Measurements from ENCODE around the gene LMBR1.

LMBR1 gene

GRCh38 chr7:156682928-156683327, 210.1 kb downstream of the LMBR1 start:
- DNase-seq, result no peak

- no peak for DNase-seq
Measured at GRCh38 chr7:156680281-156680680, 212.7 kb downstream of the LMBR1 start.

- DNase-seq, result no peak
Measured at GRCh38 chr7:156677374-156678054, 215.5 kb downstream of the LMBR1 start.

GRCh38 chr7:156676263-156676662, 216.7 kb downstream of the LMBR1 start:
- DNase-seq, result no peak

- no peak for DNase-seq
Measured at GRCh38 chr7:156675721-156676120, 217.3 kb downstream of the LMBR1 start.

- DNase-seq, result no peak
Measured at GRCh38 chr7:156673902-156674301, 219.1 kb downstream of the LMBR1 start.

GRCh38 chr7:156673454-156673853, 219.5 kb downstream of the LMBR1 start:
- DNase-seq, result no peak

GRCh38 chr7:156669035-156669828, 223.8 kb downstream of the LMBR1 start:
- no peak for DNase-seq

- DNase-seq, result no peak
Measured at GRCh38 chr7:156668130-156668741, 224.7 kb downstream of the LMBR1 start.

DNA sequence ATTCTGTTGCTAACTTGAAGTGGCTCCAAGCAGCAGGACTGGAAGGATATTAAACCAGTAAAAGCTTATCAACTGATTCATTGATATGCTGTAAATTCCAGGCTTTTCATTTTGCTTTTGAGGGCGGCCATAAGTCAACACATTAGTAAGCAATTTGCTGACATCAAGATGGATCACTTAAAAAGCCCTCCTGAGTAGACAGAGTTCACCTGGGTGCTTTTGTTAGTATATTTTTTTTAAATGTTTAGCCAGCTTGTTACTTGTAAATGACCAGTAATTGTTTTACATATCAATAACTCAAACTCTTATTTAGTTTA, 225.9 kb downstream of the LMBR1 start:
- DNase-seq, result no peak

DNA sequence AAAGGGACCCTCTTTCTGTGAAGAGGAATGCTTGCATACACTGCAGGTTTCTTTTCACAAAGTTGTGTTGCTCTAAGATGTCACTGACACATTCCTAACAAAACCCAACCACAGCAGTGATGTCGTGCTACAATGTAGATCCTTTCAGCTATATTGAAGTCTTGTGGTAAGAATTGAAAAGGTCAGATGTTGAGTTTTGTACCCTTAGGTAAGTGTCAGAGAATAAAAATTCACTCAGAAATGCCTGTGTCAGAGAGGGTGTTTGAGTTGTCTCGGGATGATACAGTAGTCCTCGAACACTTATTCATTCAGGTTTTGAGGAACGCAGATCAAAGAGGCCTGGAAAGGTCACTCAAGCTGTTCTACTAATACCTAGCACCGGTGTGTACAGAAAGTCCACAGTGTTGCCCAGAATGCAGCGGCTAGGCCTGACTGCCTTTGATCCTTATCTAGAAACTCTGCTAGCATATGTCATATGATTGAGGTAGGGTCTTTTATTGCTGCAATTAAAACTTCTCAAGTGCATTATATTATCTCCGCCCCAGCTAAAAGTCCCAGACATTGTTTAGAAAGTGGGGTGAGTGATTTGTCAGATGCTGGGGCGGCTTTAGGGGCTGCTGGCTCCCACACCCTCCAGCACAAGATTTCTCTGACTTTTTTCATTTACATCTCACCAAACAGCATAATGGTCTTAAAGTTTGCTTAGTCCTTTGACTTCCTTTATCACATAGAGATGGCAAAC, 226.4 kb downstream of the LMBR1 start:
- DNase-seq, result no peak

- no peak for DNase-seq
Measured at GRCh38 chr7:156665101-156665500, 227.9 kb downstream of the LMBR1 start.

DNA sequence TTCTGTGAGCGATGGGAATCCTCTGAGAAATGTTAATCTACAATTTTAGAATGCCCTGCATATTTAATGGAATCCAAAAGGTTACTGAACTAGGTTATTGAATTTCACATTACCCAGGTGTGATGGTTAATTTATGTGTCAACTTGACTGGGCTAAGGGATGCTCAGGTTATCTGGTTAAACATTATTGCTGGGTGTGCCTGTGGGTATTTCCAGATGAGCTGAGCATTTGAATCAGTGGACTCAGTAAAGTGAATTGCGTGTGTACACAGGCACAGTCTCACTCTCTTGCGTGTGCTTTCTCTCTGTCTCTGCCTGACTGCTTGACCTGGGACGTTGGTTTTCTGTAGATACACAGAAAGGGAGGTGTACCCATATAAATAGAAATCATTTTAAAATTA, 230.7 kb downstream of the LMBR1 start:
- DNase-seq, result no peak

GRCh38 chr7:156661637-156662036, 231.3 kb downstream of the LMBR1 start:
- DNase-seq, result no peak

DNA sequence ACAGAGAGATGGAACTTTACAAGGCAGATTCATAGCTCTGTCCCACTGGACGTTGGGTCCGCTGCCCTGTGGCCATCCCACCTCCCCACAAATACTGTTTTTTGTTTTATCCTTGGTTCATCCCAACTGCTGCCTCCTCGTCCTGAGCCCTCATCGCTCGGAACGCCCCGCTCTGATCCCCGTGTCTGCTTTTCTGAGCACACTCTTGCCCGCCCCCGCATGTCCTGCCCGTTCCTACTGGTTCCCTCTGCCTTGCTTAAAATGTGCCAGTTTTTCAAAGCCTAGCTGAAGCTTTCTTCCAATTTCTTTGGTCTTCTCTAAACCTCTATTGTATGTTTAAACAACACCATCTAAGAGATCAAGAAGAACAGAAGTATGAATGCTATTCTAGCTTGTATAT, 233.0 kb downstream of the LMBR1 start:
- DNase-seq, result no peak

DNA sequence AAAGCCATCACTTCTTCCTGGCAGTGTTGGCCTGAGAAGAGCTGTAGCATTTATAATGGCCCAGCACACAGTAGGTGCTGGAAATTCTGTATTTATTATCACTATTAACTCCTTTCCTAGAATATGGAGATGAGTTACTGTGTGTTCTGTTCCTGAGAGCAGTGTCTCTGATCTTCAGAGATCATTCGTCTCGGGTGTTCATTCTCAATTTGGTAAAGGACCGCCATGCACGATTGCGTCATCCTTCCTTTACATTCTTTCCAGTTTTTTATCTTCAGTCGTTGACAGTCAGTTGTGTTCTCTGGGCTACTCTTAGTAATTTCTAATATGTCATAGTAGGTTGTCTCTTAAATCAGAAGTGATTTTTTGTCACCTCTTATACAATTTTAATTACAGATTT, 233.8 kb downstream of the LMBR1 start:
- DNase-seq, result no peak

DNA sequence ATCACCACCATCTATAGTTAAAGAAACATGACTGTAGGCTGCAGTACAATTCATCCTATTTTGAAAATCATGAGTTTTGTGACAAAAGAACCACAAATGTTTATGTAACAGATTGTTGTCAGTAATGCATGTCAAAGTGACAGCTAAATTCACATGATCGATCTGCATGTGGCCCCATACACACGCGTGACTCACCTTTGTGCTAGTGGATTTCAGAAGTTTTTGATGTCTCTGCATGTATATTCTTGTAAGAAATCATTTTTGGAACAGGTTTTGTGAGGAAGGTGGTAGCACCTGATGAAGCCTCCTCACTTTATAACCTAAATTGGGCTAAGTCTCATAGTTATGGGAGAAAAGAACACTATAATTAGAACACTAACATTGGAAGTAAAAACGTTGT, 235.3 kb downstream of the LMBR1 start:
- no peak for DNase-seq

DNA sequence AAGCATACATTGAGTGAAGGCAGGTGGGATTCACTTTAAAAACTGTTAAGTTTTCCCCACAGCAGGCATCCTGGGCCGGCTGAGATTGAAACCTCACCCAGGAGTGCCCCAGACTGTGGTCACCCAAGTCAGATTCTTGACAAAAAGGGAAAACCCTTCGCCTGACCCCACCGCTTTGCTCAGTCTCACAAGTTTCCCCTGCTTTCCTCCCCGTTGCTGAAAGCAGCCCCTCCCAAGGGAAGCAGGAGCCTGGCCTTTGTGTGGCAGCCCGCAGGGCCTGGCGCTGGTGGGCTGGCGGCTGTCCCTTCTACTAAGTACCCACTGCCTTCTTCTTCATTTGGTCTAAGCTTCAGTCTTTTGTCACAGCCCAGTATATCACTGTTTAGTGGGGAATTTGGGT, 236.4 kb downstream of the LMBR1 start:
- no peak for DNase-seq

DNA sequence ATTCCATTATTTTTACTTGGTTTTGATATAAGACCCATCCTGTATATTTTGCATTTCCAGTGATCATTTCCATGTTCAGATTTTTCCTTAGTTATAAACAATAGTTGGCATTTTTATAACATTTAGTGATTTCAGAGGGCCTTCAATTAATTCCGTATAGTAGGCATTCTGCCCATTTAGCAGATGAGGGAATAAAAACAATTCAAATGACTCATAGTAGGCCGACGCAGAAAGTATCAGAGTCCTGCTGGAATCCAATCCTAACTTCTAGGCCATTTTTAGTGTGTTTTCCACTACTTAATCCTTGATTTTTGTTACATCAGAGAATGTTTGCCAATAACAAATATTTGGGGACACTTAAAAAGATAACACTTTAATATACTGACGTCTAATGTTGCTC, 237.0 kb downstream of the LMBR1 start:
- no peak for DNase-seq

DNA sequence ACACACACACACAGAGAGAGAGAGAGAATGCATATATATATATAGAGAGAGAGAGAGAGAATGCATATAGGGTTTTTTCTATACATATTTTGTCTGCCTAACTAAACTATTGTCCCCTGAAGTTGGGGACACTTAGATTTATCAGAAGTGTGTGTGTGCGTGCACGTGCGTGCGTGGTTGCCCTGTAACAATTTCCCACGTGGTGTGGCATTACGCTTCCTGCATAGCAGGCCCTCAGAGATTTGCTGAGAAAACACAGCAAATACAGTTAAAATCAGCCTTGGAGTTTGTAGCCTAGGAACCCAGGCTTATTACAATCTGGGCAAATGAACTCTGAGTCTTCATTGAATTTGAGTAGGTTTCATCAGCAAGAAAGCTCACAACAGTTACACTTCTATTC, 237.7 kb downstream of the LMBR1 start:
- no peak for DNase-seq

DNA sequence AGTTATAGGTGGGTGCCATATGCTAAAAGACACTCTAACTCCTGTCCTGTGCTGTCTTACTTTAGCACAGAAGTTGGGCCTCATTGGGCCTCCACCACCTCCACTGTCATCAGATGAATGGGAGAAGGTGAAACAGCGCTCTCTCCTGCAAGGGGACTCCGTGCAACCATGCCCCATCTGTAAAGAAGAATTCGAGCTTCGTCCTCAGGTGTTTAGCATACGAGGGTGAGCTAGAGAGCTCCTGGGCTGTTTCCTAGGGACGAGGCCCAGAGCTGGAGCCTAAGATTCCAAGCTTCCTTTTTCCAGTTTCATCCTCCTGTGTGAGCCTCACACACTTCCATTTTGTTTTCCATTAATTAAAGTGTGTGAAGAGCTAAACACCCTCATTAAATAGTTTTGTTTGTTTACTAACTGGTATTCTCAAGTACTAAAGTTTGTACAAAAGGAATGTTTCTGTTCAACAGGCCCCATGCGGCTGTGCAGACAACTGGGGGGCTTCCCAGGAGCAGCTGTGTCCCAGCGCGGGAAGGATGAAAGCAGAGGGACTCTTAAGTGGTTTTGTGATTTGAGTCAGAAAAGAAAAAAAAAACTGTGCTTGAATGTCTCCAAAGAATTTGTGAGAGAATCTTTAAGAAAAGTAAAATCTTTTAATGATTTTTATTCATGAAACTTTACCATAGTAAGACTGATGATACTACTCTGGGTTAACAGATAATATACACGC, 238.3 kb downstream of the LMBR1 start:
- no peak for DNase-seq

DNA sequence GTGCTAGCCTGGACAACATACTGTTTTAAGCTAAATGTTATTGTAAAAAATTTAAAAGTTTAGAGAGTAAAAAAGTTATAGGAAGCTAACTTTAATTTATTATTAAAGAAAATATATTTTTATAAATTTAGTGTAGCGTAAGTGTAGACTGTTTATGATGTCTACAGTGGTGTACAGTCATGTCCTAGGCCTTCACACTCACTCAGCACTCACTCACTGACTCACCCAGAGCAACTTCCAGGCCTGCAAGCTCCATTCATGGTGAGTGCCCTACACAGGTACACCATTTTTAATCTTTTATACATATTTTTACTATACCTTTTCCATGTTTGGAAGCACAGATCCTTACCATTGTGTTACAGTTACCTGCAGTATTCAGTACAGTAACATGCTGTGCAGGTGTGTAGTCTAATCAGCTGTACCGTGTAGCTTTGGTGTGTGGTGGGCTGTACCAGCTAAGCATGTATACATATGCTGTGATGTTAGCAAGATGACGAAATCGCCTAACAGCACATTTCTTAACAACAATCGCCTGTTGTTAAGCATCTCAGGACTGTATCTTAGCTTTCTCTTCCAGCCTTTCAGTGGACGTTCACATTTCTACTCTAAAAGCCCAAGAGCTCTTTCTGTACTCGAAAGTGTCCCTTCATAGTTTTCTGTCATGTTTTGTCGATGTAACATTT, 240.0 kb downstream of the LMBR1 start:
- no peak for DNase-seq

Measured in midbrain (tissue), 1 donor.